ENCODE results near the gene ALPP.
"Not testable (repeated sequence)": the region's sequence is repeated elsewhere in the genome, so short reads cannot be mapped to it uniquely, and the experiment has no call there.

DNA sequence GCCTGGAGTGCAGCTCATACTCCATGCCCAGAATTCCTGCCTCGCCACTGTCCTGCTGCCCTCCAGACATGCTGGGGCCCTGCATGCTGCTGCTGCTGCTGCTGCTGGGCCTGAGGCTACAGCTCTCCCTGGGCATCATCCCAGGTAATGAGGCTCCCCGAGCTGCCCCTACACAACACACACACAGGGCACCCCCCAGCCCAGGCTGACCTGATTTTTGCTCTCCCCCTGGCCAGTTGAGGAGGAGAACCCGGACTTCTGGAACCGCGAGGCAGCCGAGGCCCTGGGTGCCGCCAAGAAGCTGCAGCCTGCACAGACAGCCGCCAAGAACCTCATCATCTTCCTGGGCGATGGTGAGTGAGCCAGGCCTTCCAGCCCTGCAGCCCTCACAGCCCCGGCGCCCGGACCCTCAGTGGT is at the start of gene ALPP:
- TF ChIP-seq EP300, POLR2AphosphoS5 (IDR thresholded peaks at IDR 0.05): not testable (repeated sequence)
- TF ChIP-seq, protein P1, sequence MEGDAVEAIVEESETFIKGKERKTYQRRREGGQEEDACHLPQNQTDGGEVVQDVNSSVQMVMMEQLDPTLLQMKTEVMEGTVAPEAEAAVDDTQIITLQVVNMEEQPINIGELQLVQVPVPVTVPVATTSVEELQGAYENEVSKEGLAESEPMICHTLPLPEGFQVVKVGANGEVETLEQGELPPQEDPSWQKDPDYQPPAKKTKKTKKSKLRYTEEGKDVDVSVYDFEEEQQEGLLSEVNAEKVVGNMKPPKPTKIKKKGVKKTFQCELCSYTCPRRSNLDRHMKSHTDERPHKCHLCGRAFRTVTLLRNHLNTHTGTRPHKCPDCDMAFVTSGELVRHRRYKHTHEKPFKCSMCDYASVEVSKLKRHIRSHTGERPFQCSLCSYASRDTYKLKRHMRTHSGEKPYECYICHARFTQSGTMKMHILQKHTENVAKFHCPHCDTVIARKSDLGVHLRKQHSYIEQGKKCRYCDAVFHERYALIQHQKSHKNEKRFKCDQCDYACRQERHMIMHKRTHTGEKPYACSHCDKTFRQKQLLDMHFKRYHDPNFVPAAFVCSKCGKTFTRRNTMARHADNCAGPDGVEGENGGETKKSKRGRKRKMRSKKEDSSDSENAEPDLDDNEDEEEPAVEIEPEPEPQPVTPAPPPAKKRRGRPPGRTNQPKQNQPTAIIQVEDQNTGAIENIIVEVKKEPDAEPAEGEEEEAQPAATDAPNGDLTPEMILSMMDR (IDR thresholded peaks at IDR 0.05), result not testable (repeated sequence)
